HL-60 (cell line): ENCODE data around the gene OSBPL5.

ENCODE experiments used
- POLR2AphosphoS5 ChIP-seq: IDR thresholded peaks from 2 replicates; pipeline ENCODE4 v1.6.1; 2012; ENCODE audit warnings: low read depth
- TF ChIP-seq, protein P1 (sequence below): IDR thresholded peaks from one replicate; pipeline ENCODE4 v1.5.1; 2011; ENCODE audit warnings: low read length, control low read depth, inconsistent platforms; ENCODE audit not compliant: insufficient read depth

DNA sequence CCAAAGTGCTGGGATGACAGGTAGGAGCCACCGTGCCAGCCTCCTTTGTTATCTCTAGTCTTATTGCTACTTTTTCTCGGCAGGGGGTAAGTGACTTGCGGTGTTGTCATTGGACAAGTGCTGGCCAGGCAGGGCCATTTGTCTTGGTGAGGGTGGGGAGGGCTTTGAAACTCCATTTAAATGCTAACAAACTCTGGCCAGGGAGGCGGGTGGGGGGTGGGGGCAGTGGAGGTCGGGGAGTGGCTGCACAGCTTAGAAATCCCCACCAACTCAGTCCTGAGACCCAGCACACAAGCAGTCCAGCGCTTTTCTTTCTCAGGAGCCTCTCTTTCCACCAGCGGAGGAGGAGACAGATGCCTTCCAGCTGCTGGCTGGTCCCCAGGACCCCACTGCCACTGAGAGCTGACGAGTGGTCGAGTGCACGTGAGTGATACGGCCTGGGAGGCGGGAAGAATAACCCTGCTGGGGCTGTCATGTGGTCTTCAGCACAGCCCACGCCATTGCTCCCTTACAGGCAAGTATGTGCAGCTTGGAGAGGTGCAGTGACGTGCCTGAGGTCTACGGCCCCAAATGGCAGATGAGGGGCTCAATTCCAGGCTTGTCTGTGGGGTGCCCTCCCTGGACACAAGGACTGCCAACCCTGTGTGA lies 24.2 kb upstream of the OSBPL5 start:
- TF ChIP-seq, protein P1, sequence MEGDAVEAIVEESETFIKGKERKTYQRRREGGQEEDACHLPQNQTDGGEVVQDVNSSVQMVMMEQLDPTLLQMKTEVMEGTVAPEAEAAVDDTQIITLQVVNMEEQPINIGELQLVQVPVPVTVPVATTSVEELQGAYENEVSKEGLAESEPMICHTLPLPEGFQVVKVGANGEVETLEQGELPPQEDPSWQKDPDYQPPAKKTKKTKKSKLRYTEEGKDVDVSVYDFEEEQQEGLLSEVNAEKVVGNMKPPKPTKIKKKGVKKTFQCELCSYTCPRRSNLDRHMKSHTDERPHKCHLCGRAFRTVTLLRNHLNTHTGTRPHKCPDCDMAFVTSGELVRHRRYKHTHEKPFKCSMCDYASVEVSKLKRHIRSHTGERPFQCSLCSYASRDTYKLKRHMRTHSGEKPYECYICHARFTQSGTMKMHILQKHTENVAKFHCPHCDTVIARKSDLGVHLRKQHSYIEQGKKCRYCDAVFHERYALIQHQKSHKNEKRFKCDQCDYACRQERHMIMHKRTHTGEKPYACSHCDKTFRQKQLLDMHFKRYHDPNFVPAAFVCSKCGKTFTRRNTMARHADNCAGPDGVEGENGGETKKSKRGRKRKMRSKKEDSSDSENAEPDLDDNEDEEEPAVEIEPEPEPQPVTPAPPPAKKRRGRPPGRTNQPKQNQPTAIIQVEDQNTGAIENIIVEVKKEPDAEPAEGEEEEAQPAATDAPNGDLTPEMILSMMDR = no peak
- TF ChIP-seq POLR2AphosphoS5 = no peak
